H1 (cell line): ENCODE data around the gene ANKRD40CL. TPM values are rescaled to one million over a fixed set of nuclear protein-coding genes. Genes with fewer than 3 reads are reported as not detected.

Source experiments
- JUND ChIP-seq: IDR thresholded peaks from 2 replicates; pipeline ENCODE4 v1.6.1; 2011; ENCODE audit warnings: mild to moderate bottlenecking, improper control_type of control experiment, low read length
- KDM1A ChIP-seq: fragments of 200-600, 300-600 bp; sonication (generic); IDR thresholded peaks from 2 replicates; pipeline ENCODE4 v1.7.1; 2016; ENCODE audit warnings: mild to moderate bottlenecking, low read length, borderline replicate concordance
- NANOG ChIP-seq: IDR thresholded peaks from 2 replicates; pipeline ENCODE4 v1.6.1; 2011; ENCODE audit warnings: low read length, low read depth, mild to moderate bottlenecking, inconsistent platforms; ENCODE audit not compliant: insufficient read depth, poor library complexity, severe bottlenecking
- POU5F1 ChIP-seq: IDR thresholded peaks from 2 replicates; pipeline ENCODE4 v1.6.1; 2011; ENCODE audit warnings: low read depth, mild to moderate bottlenecking, low read length, moderate library complexity
- RBBP5 ChIP-seq: IDR thresholded peaks from 2 replicates; pipeline ENCODE4 v1.7.1; 2012; ENCODE audit warnings: low read depth, mild to moderate bottlenecking, inconsistent platforms, low read length, moderate library complexity, borderline replicate concordance
- SP1 ChIP-seq: IDR thresholded peaks from 2 replicates; pipeline ENCODE4 v1.6.1; 2011; ENCODE audit warnings: low read depth, low read length
- polyA plus RNA-seq, 7 experiments: library from polyadenylated mRNA; depleted of rRNA in 3 of 7; stranded (reverse) in 5 of 7; unstranded in 2 of 7; fragments of >200 nt in 5 of 7; fragments of 200-250 nt in 2 of 7; gene quantifications; 1 replicate in 5 of 7; 2 replicates in 1 of 7; 4 replicates in 1 of 7; pipeline versions ENCODE4 v1.2.1 to v1.2.3, GENCODE V29; 2011 to 2013; ENCODE audit warnings: missing spikeins in 2 of 7, mixed read lengths in 2 of 7
- total RNA-seq: library from RNA; stranded (reverse); fragmentation: NEBNext Ultra II Directional; extraction: Animal tissue kit (Norgen Biotek cat#: 25700); gene quantifications from 2 replicates; pipeline ENCODE4 v1.2.1, GENCODE V29; 2021

Gene ANKRD40CL
- total and polyA plus RNA-seq, 2 of the 8 experiments (the other 6 are each of a cell fraction or from before 2014, with no cell fraction given) = not detected

DNA sequence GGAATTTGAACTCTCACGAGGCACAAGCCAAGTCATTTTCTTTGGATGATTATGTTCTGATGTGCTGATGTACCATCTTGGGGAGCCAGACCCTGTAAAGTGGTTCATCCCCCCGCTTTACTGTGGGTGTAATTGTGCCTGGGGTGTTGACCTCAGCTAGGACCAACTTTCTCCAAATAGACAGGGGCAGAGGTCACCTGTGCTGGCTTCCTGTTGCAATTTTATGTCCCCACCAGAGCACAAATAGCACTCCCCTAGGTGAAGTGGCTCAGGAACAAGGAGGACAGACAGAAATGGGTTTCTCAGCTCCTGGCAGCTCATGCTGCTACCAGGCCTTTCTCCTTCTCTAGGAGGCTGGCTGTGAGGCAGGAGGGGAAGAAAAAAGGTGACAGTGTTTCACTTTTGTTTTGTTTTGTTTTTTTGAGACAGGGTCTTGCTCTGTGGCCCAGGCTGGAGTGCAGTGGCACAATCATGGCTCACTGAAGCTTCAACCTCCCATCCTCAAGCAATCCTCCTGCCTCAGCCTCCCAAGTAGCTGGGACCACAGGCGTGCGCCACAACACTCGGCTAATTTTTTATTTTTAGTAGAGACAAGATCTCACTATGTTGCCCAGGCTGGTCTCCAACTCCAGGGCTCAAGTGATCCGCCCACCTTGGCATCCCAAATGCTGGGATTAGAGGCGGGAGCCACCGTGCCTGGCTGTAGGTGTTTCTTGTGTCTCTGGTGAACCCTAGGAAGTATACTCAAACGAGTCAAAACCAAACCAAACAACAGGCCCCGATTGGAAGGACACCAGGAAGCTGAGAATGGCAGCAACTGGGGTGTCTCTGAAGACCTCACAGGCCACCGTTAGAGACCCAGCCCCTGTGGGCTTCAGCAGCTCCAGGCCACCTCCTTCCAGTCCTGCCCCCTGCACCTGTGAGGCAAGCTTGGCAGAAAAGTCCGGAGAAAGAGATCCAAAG is 35.6 kb upstream of the ANKRD40CL start (continued):
- TF ChIP-seq SP1 (no peak), JUND (no peak), KDM1A (no peak), POU5F1 (no peak), NANOG (no peak), RBBP5 (no peak)
